SK-N-SH (cell line): ENCODE results near the gene SPATA31C2. TPM values are rescaled to one million over a fixed set of nuclear protein-coding genes. Genes with fewer than 3 reads are reported as not detected.

Source experiments
- CTCF ChIA-PET: fragments of 300-600, 350-600 bp; formaldehyde crosslinking; extraction: SDS; loops from one replicate; lab custom pipeline; 2021; lab: Yijun Ruan, JAX
- POLR2A ChIA-PET: fragments of 350-600 bp; sonication (Branson Sonifier 250); formaldehyde crosslinking; extraction: SDS; loops from one replicate; lab custom pipeline; 2020; ENCODE audit warnings: antibody characterized with exemption, inconsistent platforms; lab: Yijun Ruan, JAX
- DNase-seq: peaks from one replicate; pipeline ENCODE4 v3.0.0; 2012
- H2AFZ ChIP-seq: fragments of 200-600 bp; sonication (generic); 2 replicates; pipeline ENCODE4 v1.8.1; 2016; ENCODE audit warnings: antibody characterized with exemption, mild to moderate bottlenecking, low read depth
- H3F3A ChIP-seq: fragments of 200-600 bp; sonication (generic); replicated peaks from 2 replicates; pipeline ENCODE3; 2016; ENCODE audit warnings: antibody characterized with exemption, mild to moderate bottlenecking; ENCODE audit not compliant: insufficient read depth
- H3K27ac ChIP-seq, 2 experiments: fragments of 200-500 bp in 1 of 2; fragments of 200-600 bp in 1 of 2; sonication (Bioruptor generic) in 1 of 2; sonication (generic), shearing (Covaris generic) in 1 of 2; 2 replicates each; pipeline versions ENCODE4 v1.5.1 to v1.6.1; 2014 to 2016; ENCODE audit warnings: low read depth in 2 of 2, inconsistent platforms in 1 of 2, low read length in 1 of 2, mild to moderate bottlenecking in 1 of 2, mixed read lengths in 1 of 2
- H3K27me3 ChIP-seq: fragments of 200-600 bp; sonication (generic), shearing (Covaris generic); 2 replicates; pipeline ENCODE4 v1.6.1; 2016; ENCODE audit warnings: mixed run types; ENCODE audit not compliant: insufficient read depth
- H3K36me3 ChIP-seq, 2 experiments: fragments of 200-500 bp in 1 of 2; fragments of 200-600 bp in 1 of 2; sonication (Bioruptor generic) in 1 of 2; sonication (generic) in 1 of 2; replicated peaks in 1 of 2; 2 replicates each; pipeline versions ENCODE3 to v1.5.1; 2014 to 2016; ENCODE audit warnings: low read length in 1 of 2, mild to moderate bottlenecking in 1 of 2; ENCODE audit not compliant: insufficient read depth in 2 of 2, control insufficient read depth in 1 of 2
- H3K4me1 ChIP-seq, 2 experiments: fragments of 200-500 bp in 1 of 2; fragments of 200-600 bp in 1 of 2; sonication (Bioruptor generic) in 1 of 2; sonication (generic), shearing (Covaris generic) in 1 of 2; 2 replicates each; pipeline versions ENCODE4 v1.5.1 to v1.6.1; 2014 to 2016; ENCODE audit warnings: low read depth in 1 of 2, low read length in 1 of 2, mixed run types in 1 of 2; ENCODE audit not compliant: insufficient read depth in 2 of 2, control insufficient read depth in 1 of 2
- H3K4me2 ChIP-seq: fragments of 200-600 bp; sonication (generic), shearing (Covaris generic); 2 replicates; pipeline ENCODE4 v1.6.1; 2017; ENCODE audit warnings: mixed run types
- H3K4me3 ChIP-seq, 2 experiments: fragments of 200-500 bp in 1 of 2; fragments of 200-600 bp in 1 of 2; sonication (Bioruptor generic) in 1 of 2; sonication (generic), shearing (Covaris generic) in 1 of 2; 2 replicates each; pipeline versions ENCODE4 v1.5.1 to v1.8.1; 2014 to 2016; ENCODE audit warnings: low read depth in 2 of 2, inconsistent platforms in 1 of 2, low read length in 1 of 2, mild to moderate bottlenecking in 1 of 2, mixed read lengths in 1 of 2, moderate library complexity in 1 of 2
- H3K79me2 ChIP-seq: fragments of 200-600 bp; sonication (generic); 2 replicates; pipeline ENCODE4 v1.8.1; 2017; ENCODE audit warnings: mild to moderate bottlenecking; ENCODE audit not compliant: insufficient read depth
- H3K9ac ChIP-seq: fragments of 200-600 bp; sonication (generic); 2 replicates; pipeline ENCODE4 v1.6.1; 2017; ENCODE audit warnings: mixed run types
- H3K9me2 ChIP-seq: fragments of 200-600 bp; sonication (generic); 2 replicates; pipeline ENCODE4 v1.6.1; 2017; ENCODE audit warnings: mixed run types
- H3K9me3 ChIP-seq: fragments of 200-600 bp; sonication (generic); 2 replicates; pipeline ENCODE4 v1.6.1; 2017; ENCODE audit warnings: mixed run types, mild to moderate bottlenecking, moderate library complexity
- H4K20me1 ChIP-seq: fragments of 200-600 bp; sonication (generic); 2 replicates; pipeline ENCODE4 v1.6.1; 2017; ENCODE audit warnings: mild to moderate bottlenecking, mixed run types; ENCODE audit not compliant: insufficient read depth
- FOSL2 ChIP-seq: IDR thresholded peaks from 2 replicates; pipeline ENCODE4 v1.4.0; 2012; ENCODE audit warnings: low read depth, mild to moderate bottlenecking, moderate library complexity, borderline replicate concordance
- FOXM1 ChIP-seq: IDR thresholded peaks from 2 replicates; pipeline ENCODE4 v1.4.0; 2012; ENCODE audit warnings: low read depth, mild to moderate bottlenecking
- NFIC ChIP-seq: IDR thresholded peaks from 2 replicates; pipeline ENCODE4 v1.4.0; 2012; ENCODE audit warnings: borderline replicate concordance
- POLR2AphosphoS5 ChIP-seq: IDR thresholded peaks from 2 replicates; pipeline ENCODE4 v1.6.1; 2012; ENCODE audit warnings: low read depth, low read length
- TCF12 ChIP-seq: IDR thresholded peaks from 2 replicates; pipeline ENCODE4 v1.4.0; 2012
- TEAD4 ChIP-seq: IDR thresholded peaks from 2 replicates; pipeline ENCODE4 v1.4.0; 2012; ENCODE audit warnings: mild to moderate bottlenecking, borderline replicate concordance; ENCODE audit not compliant: insufficient read depth
- WGBS: methylation state at CpG from one replicate; pipeline ENCODE4 v1.1.6; 2017; ENCODE audit warnings: low lambda C conversion rate; 5-methylcytosine and 5-hydroxymethylcytosine counted together
- polyA plus RNA-seq, 3 experiments: library from polyadenylated mRNA; depleted of rRNA; stranded (reverse); fragments of >200 nt; gene quantifications; 2 replicates each; pipeline ENCODE4 v1.2.3, GENCODE V29; 2012
- TF ChIP-seq, protein P1 (sequence below): IDR thresholded peaks from 2 replicates; pipeline ENCODE4; 2012
- TF ChIP-seq, protein P2 (sequence below): IDR thresholded peaks from 2 replicates; pipeline ENCODE4 v1.4.0; 2012; ENCODE audit warnings: low read depth, borderline replicate concordance
- TF ChIP-seq, protein P3 (sequence below): IDR thresholded peaks from 2 replicates; pipeline ENCODE4 v1.4.0; 2012; ENCODE audit warnings: low read depth, borderline replicate concordance
- TF ChIP-seq, protein P4 (sequence below): fragments of 150-350 bp; IDR thresholded peaks from 2 replicates; pipeline ENCODE4 v1.6.1; 2016; ENCODE audit warnings: mild to moderate bottlenecking, low read depth, low read length

SPATA31C2 gene
- polyA plus RNA-seq, 1 of the 3 experiments (the other 2 are of a cell fraction), result not detected

DNA sequence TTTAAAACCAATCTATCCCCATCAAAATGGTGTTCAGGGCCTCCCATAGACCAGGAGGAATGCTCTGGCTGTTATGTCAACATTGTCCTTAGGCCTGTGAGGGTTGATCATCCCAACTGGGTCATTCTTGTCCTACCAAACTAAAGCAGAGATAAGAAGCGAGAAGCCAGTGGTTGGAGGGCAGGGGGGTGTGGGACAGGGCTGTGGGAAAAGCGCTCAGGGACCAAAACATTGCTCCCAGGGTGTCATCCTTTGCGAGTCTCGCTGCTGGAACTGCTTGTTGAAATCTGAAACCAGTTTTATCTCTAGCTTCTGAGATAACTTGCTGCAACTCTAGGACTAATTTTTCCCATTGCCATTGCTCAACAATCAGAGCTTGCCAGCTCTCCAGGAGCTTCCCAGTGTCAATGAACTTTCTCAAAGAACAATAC lies 48.1 kb downstream of the SPATA31C2 start:
- CTCF ChIA-PET, result no interaction called here
- Histone ChIP-seq H3K9ac (no peak overlapping the region), H3F3A (no peaks in the 10 kb centered on the region)

DNA sequence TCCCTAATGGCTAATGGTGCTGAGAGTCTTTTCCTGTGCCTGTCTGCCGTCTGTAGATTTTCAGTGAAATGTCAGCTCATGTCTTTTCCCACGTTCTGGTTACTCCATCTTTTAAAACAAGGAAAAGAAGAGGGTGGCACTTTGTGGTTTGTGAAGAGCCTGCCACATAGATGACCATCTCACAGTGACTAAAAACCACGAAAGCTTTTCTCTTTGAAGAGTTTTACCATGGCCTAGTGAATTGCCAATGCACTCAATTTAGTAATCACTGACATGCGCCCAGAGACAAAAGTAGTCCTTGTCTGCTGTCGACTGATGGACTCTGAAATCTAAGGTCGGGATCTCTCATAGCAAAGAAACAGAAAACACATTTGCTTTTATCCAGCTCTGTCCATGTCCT lies 50.4 kb downstream of the SPATA31C2 start:
- ChIA-PET POLR2A (no interaction called here), CTCF (interaction anchor here (1.0 kb wide), 1 partner anchor 12 kb away, joined by 4 read pairs; no protein-coding TSS in a partner anchor)
- Histone ChIP-seq H4K20me1 (no peaks in the 10 kb centered on the region), H3K9me2 (no peaks in the 10 kb centered on the region), H3K4me3 (no peak overlapping the region), H3K9ac (no peak overlapping the region), H3K4me1 (peaks cover 0 to 3% of the 10 kb centered on the region in 2 experiments; a peak in 2 of 4 replicates), H3K27me3 (no peaks in the 10 kb centered on the region), H2AFZ (no peak overlapping the region), H3K27ac (no peak overlapping the region), H3K9me3 (no peaks in the 10 kb centered on the region), H3K4me2 (no peak overlapping the region), H3F3A (no peaks in the 10 kb centered on the region), H3K79me2 (no peaks in the 10 kb centered on the region), H3K36me3 (no peaks in the 10 kb centered on the region)
- no peak for DNase-seq
- 35% methylated on average over 6 of the region's 6 CpGs for WGBS
- TF ChIP-seq FOSL2, result no peak
- TF ChIP-seq, protein P1, sequence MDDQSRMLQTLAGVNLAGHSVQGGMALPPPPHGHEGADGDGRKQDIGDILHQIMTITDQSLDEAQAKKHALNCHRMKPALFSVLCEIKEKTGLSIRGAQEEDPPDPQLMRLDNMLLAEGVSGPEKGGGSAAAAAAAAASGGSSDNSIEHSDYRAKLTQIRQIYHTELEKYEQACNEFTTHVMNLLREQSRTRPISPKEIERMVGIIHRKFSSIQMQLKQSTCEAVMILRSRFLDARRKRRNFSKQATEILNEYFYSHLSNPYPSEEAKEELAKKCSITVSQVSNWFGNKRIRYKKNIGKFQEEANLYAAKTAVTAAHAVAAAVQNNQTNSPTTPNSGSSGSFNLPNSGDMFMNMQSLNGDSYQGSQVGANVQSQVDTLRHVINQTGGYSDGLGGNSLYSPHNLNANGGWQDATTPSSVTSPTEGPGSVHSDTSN, result no peak
- TF ChIP-seq, protein P2, sequence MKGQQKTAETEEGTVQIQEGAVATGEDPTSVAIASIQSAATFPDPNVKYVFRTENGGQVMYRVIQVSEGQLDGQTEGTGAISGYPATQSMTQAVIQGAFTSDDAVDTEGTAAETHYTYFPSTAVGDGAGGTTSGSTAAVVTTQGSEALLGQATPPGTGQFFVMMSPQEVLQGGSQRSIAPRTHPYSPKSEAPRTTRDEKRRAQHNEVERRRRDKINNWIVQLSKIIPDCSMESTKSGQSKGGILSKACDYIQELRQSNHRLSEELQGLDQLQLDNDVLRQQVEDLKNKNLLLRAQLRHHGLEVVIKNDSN, result no peak

More for the DNA sequence above, 48.1 kb downstream of the SPATA31C2 start:
- Histone ChIP-seq H3K36me3 (no peaks in the 10 kb centered on the region), H3K4me2 (no peak overlapping the region), H3K27me3 (no peaks in the 10 kb centered on the region), H2AFZ (no peak overlapping the region), H3K4me1 (peaks cover 0 to 6% of the 10 kb centered on the region in 2 experiments; a peak in 2 of 4 replicates), H4K20me1 (no peaks in the 10 kb centered on the region), H3K9me2 (no peaks in the 10 kb centered on the region), H3K27ac (no peak overlapping the region), H3K79me2 (no peaks in the 10 kb centered on the region), H3K4me3 (no peak overlapping the region), H3K9me3 (no peaks in the 10 kb centered on the region)
- no peak for DNase-seq
- POLR2A ChIA-PET, result no interaction called here
- TF ChIP-seq, protein P3, sequence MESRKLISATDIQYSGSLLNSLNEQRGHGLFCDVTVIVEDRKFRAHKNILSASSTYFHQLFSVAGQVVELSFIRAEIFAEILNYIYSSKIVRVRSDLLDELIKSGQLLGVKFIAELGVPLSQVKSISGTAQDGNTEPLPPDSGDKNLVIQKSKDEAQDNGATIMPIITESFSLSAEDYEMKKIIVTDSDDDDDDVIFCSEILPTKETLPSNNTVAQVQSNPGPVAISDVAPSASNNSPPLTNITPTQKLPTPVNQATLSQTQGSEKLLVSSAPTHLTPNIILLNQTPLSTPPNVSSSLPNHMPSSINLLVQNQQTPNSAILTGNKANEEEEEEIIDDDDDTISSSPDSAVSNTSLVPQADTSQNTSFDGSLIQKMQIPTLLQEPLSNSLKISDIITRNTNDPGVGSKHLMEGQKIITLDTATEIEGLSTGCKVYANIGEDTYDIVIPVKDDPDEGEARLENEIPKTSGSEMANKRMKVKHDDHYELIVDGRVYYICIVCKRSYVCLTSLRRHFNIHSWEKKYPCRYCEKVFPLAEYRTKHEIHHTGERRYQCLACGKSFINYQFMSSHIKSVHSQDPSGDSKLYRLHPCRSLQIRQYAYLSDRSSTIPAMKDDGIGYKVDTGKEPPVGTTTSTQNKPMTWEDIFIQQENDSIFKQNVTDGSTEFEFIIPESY, result no peak
- TF ChIP-seq POLR2AphosphoS5 (no peak), TCF12 (no peak), NFIC (no peak), TEAD4 (no peak), FOXM1 (no peak)
- TF ChIP-seq, protein P4, sequence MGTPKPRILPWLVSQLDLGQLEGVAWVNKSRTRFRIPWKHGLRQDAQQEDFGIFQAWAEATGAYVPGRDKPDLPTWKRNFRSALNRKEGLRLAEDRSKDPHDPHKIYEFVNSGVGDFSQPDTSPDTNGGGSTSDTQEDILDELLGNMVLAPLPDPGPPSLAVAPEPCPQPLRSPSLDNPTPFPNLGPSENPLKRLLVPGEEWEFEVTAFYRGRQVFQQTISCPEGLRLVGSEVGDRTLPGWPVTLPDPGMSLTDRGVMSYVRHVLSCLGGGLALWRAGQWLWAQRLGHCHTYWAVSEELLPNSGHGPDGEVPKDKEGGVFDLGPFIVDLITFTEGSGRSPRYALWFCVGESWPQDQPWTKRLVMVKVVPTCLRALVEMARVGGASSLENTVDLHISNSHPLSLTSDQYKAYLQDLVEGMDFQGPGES, result no peak
- 39% methylated on average over 4 of the region's 4 CpGs for WGBS
